ENCODE results near the gene ADGRD1. TPM values are rescaled to one million over a fixed set of nuclear protein-coding genes. Genes with fewer than 3 reads are reported as not detected.
A peak's percentile ranks its signal among the peaks of the same experiment; 100 is the strongest.

The ADGRD1 gene
- total RNA-seq, 1 donor from 2014 or later: 8.4 TPM

DNA sequence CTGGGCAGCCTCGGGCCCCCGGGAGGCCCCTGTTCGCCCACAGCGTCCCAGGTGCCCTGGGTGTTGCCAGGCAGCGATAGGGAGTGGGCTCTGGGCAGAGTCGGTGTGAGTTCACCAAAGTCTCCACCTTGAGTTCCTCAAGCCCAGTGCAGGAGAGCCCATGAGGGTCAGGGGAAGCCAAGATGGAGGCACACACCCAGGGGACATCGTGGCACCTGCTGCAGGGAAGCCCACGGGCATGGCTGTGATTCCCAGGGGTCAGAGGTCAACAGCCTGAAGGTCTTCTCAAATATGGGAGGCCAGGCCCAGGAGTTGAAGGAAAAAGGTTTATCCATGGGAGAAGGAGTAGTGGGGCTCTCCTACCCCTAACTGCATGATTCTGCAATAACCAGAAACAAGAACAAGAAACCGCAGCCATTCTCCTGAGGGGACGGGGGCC lies 148.8 kb downstream of the ADGRD1 start:
- no peak for DNase-seq (ENCODE audit: low spot score)
- peaks cover 18% of the 10 kb centered on the region for H3K4me1 Mint-ChIP-seq (ENCODE audit: low read depth)
- H3K4me3 Mint-ChIP-seq (ENCODE audit: low read depth): no peak overlapping the region
- no peaks in the 10 kb centered on the region for H3K36me3 Mint-ChIP-seq (ENCODE audit: low read depth)
- no peaks in the 10 kb centered on the region for H3K9me3 Mint-ChIP-seq
- intact Hi-C loops (cut with micrococcal nuclease): loop anchor here (10.0 kb wide), 2 partner anchors 188 to 352 kb away; no protein-coding TSS in a partner anchor
- no peaks in the 10 kb centered on the region for H3K27me3 Mint-ChIP-seq (ENCODE audit: low read depth)
- H3K27ac Mint-ChIP-seq: no peak overlapping the region

GRCh38 chr12:131102991-131103668 lies 149.4 kb downstream of the ADGRD1 start:
- H3K4me3 Mint-ChIP-seq (ENCODE audit: low read depth): no peak overlapping the region

GRCh38 chr12:131103669-131104462 lies 150.2 kb downstream of the ADGRD1 start:
- H3K9me3 Mint-ChIP-seq: no peaks in the 10 kb centered on the region
- H3K27me3 Mint-ChIP-seq (ENCODE audit: low read depth): no peaks in the 10 kb centered on the region
- no peak for DNase-seq (ENCODE audit: low spot score)
- intact Hi-C loops (cut with micrococcal nuclease): loop anchor here (1.0 to 10.0 kb wide), 4 partner anchors 28 to 351 kb away; no protein-coding TSS in a partner anchor
- H3K4me1 Mint-ChIP-seq (ENCODE audit: low read depth): peaks cover 18% of the 10 kb centered on the region
- H3K36me3 Mint-ChIP-seq (ENCODE audit: low read depth): no peaks in the 10 kb centered on the region
- H3K27ac Mint-ChIP-seq: no peak overlapping the region
- no peak overlapping the region for H3K4me3 Mint-ChIP-seq (ENCODE audit: low read depth)

More at GRCh38 chr12:131102991-131103668, 149.4 kb downstream of the ADGRD1 start:
- Mint-ChIP-seq H3K36me3 (ENCODE audit: low read depth) (no peaks in the 10 kb centered on the region), H3K9me3 (no peaks in the 10 kb centered on the region), H3K27me3 (ENCODE audit: low read depth) (no peaks in the 10 kb centered on the region), H3K4me1 (ENCODE audit: low read depth) (peaks cover 18% of the 10 kb centered on the region), H3K27ac (no peak overlapping the region)
- no peak for DNase-seq (ENCODE audit: low spot score)
- intact Hi-C loops (cut with micrococcal nuclease): loop anchor here (10.0 kb wide), 2 partner anchors 188 to 352 kb away; no protein-coding TSS in a partner anchor

DNA sequence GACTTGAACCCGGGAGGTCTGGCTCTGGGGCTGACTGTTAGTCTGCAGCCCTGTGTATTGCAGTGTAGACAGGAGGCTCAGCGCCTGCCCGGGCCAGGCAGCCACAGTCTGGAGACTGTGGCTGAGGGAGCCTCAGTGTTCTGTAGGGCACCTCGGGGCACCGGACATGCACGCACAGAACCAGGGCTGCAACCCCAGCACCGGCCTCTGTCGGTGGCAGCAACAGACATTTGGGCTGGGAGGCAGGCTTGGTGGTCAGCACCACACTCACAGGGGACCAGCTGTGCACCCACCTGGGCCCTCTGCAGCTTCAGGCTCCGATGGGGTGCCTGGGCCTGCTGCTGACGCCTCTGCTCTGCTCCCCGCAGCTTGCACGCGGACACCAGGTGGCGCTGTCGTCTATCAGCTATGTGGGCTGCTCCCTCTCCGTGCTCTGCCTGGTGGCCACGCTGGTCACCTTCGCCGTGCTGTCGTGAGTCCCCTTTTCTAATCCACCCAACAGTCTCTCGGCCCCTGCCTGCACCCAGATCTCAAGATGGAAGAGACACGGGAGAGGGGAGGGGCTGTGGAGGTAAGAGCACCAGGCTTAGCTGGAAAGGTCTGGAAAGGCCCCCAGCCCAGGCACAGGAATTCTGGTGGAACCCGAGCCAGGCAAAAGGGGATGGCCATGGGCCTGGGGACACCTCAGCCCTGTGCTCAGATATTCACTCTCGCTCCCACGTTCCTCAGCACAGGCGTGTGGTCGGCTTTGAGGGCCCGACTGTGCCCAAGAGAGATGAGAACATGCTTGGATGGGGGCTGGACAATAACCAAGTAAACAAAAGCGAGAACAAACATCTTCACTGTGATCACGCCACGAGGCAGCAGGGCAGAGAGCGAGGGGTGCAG lies 151.0 kb downstream of the ADGRD1 start:
- DNase-seq (ENCODE audit: low spot score): peak; percentile 70
- Mint-ChIP-seq H3K27me3 (ENCODE audit: low read depth) (no peaks in the 10 kb centered on the region), H3K9me3 (peaks cover 8% of the 10 kb centered on the region), H3K4me1 (ENCODE audit: low read depth) (peaks cover 18% of the 10 kb centered on the region), H3K36me3 (ENCODE audit: low read depth) (no peaks in the 10 kb centered on the region), H3K27ac (peak overlapping the region; percentile 26), H3K4me3 (ENCODE audit: low read depth) (no peak overlapping the region)
- intact Hi-C loops (cut with micrococcal nuclease): loop anchor here (1.0 to 10.0 kb wide), 4 partner anchors 28 to 350 kb away; no protein-coding TSS in a partner anchor

DNA sequence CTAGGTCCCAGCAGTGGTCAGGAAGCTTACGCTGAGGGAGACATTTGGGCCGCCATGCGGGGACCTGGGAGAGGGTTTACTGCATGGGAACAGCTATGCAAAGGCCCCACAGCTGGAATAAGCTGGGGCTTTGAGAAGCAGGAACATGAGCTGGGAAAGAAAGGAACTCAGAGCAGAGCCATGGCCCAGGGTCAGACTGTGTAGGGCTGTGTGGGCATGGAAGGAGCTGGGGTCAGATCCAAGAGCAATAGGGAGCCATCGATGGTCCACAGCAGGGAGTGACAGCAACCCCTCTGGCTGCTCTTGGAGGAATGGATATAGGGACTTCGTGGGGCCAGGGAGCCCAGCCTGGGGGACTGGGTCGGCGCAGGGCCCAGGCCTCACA lies 151.6 kb downstream of the ADGRD1 start:
- intact Hi-C loops (cut with micrococcal nuclease): loop anchor here (2.0 to 10.0 kb wide), 3 partner anchors 105 to 349 kb away; no protein-coding TSS in a partner anchor
- Mint-ChIP-seq H3K4me1 (ENCODE audit: low read depth) (peaks cover 18% of the 10 kb centered on the region), H3K27ac (no peak overlapping the region), H3K27me3 (ENCODE audit: low read depth) (no peaks in the 10 kb centered on the region), H3K4me3 (ENCODE audit: low read depth) (no peak overlapping the region), H3K9me3 (peaks cover 11% of the 10 kb centered on the region), H3K36me3 (ENCODE audit: low read depth) (no peaks in the 10 kb centered on the region)
- DNase-seq (ENCODE audit: low spot score): no peak

DNA sequence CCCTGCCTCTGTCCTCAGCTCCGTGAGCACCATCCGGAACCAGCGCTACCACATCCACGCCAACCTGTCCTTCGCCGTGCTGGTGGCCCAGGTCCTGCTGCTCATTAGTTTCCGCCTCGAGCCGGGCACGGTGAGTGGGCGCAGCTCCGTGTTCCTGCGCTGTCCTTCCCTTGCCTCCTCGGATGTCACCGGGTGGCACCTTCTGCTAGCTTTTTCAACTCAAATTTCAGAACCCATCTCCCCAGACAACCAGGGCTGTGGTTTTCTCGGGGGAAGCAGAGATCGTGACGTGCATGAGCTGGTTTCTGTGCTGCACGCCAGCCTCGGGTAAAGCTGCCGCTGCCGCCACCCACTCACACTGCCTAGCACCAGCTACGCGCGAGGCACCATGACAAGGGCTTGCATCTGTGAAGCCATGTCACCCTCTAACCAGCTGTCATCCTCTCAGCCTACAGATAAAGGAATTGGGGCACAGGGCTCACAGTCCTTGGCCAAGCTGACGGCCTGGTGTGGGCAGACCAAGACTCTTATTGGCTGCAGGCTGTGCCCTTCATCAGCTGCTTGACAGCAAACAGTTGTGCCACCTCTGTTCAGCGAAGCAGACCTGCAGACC lies 152.1 kb downstream of the ADGRD1 start:
- H3K36me3 Mint-ChIP-seq (ENCODE audit: low read depth): no peaks in the 10 kb centered on the region
- H3K4me1 Mint-ChIP-seq (ENCODE audit: low read depth): peaks cover 18% of the 10 kb centered on the region
- H3K9me3 Mint-ChIP-seq: peaks cover 11% of the 10 kb centered on the region
- peak; percentile 28 for DNase-seq (ENCODE audit: low spot score)
- intact Hi-C loops (cut with micrococcal nuclease): loop anchor here (2.0 to 10.0 kb wide), 4 partner anchors 13 to 349 kb away; no protein-coding TSS in a partner anchor
- H3K27ac Mint-ChIP-seq: peak overlapping the region; percentile 62
- no peaks in the 10 kb centered on the region for H3K27me3 Mint-ChIP-seq (ENCODE audit: low read depth)
- H3K4me3 Mint-ChIP-seq (ENCODE audit: low read depth): no peak overlapping the region

GRCh38 chr12:131106349-131106941 lies 152.7 kb downstream of the ADGRD1 start:
- Mint-ChIP-seq H3K36me3 (ENCODE audit: low read depth) (no peaks in the 10 kb centered on the region), H3K27ac (peak overlapping the region; percentile 62), H3K9me3 (peaks cover 11% of the 10 kb centered on the region), H3K27me3 (ENCODE audit: low read depth) (no peaks in the 10 kb centered on the region), H3K4me3 (ENCODE audit: low read depth) (no peak overlapping the region), H3K4me1 (ENCODE audit: low read depth) (peaks cover 18% of the 10 kb centered on the region)
- intact Hi-C loops (cut with micrococcal nuclease): loop anchor here (2.0 to 10.0 kb wide), 3 partner anchors 14 to 348 kb away; no protein-coding TSS in a partner anchor
- DNase-seq (ENCODE audit: low spot score): no peak

- Mint-ChIP-seq H3K4me3 (ENCODE audit: low read depth) (no peak overlapping the region), H3K9me3 (peaks cover 11% of the 10 kb centered on the region), H3K36me3 (ENCODE audit: low read depth) (no peaks in the 10 kb centered on the region), H3K27me3 (ENCODE audit: low read depth) (no peaks in the 10 kb centered on the region), H3K27ac (no peak overlapping the region), H3K4me1 (ENCODE audit: low read depth) (peaks cover 19% of the 10 kb centered on the region)
- no peak for DNase-seq (ENCODE audit: low spot score)
- intact Hi-C loops (cut with micrococcal nuclease): loop anchor here (10.0 kb wide), 2 partner anchors 194 to 346 kb away; no protein-coding TSS in a partner anchor
These were observed 154.7 kb downstream of the ADGRD1 start for GRCh38 chr12:131108177-131108955.

DNA sequence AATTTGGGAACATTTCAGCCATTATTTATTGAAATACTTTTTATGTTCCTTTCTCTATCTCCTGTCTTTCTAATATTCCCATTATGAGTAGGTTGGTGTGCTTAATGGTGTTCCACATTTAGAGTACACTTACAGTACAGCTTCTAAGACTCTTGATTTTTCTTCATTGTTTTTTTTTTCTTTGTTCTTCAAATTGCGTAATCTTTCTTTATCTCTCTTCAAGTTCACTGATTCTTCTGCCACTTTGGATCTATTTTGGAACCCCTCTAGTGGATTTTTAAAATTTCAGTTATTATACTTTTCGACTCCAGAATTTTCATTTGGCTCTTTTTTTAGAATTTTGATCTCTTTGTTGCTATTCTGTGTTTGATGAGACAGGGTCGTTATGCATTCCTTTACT lies 157.7 kb downstream of the ADGRD1 start:
- Mint-ChIP-seq H3K9me3 (peaks cover 11% of the 10 kb centered on the region), H3K27me3 (ENCODE audit: low read depth) (no peaks in the 10 kb centered on the region), H3K36me3 (ENCODE audit: low read depth) (no peaks in the 10 kb centered on the region), H3K4me3 (ENCODE audit: low read depth) (no peak overlapping the region), H3K27ac (no peak overlapping the region), H3K4me1 (ENCODE audit: low read depth) (peaks cover 6% of the 10 kb centered on the region)
- no peak for DNase-seq (ENCODE audit: low spot score)
- intact Hi-C loops (cut with micrococcal nuclease): no loop called here

DNA sequence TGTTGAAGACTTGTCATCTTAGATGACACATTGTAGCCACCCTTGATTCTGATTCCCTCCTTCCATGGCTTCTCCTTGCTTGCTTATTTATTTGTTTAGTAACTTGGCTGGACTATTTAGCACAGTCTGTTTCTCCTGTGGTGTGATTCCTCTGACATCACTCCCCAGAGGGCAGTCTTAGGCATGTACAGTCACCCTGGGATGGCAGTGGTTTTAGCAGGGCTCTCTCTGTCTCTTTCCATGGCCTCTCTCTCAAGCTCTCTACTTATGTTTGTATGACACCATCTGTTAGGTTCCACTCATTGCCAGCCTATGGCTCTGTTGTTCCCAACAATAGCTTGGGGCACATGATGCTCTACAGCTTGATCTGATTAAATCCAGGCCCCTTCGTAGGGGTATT lies 158.3 kb downstream of the ADGRD1 start:
- no peak overlapping the region for H3K4me3 Mint-ChIP-seq (ENCODE audit: low read depth)
- peak overlapping the region; percentile 52 for H3K27ac Mint-ChIP-seq

GRCh38 chr12:131112700-131113290 lies 159.1 kb downstream of the ADGRD1 start:
- intact Hi-C loops (cut with micrococcal nuclease): no loop called here
- H3K36me3 Mint-ChIP-seq (ENCODE audit: low read depth): no peaks in the 10 kb centered on the region
- H3K27me3 Mint-ChIP-seq (ENCODE audit: low read depth): no peaks in the 10 kb centered on the region
- no peak overlapping the region for H3K4me3 Mint-ChIP-seq (ENCODE audit: low read depth)
- DNase-seq (ENCODE audit: low spot score): no peak
- H3K4me1 Mint-ChIP-seq (ENCODE audit: low read depth): peaks cover 6% of the 10 kb centered on the region
- H3K9me3 Mint-ChIP-seq: peaks cover 11% of the 10 kb centered on the region
- H3K27ac Mint-ChIP-seq: peak overlapping the region; percentile 29

More for the DNA sequence above, 158.3 kb downstream of the ADGRD1 start:
- H3K9me3 Mint-ChIP-seq: peaks cover 11% of the 10 kb centered on the region
- no peaks in the 10 kb centered on the region for H3K36me3 Mint-ChIP-seq (ENCODE audit: low read depth)
- no peak for DNase-seq (ENCODE audit: low spot score)
- intact Hi-C loops (cut with micrococcal nuclease): no loop called here
- peaks cover 6% of the 10 kb centered on the region for H3K4me1 Mint-ChIP-seq (ENCODE audit: low read depth)
- no peaks in the 10 kb centered on the region for H3K27me3 Mint-ChIP-seq (ENCODE audit: low read depth)
